HUES6 (cell line): Measurements from ENCODE around the gene DGCR2.
"Not testable (repeated sequence)": the region's sequence is repeated elsewhere in the genome, so short reads cannot be mapped to it uniquely, and the experiment has no call there.

Source experiments
- H3K27ac ChIP-seq: 2 replicates; pipeline ENCODE4 v1.7.0; 2013; ENCODE audit warnings: low read depth, mild to moderate bottlenecking, low read length, inconsistent platforms
- H3K27me3 ChIP-seq: 2 replicates; pipeline ENCODE4 v1.6.1; 2013; ENCODE audit warnings: low read length; ENCODE audit not compliant: control insufficient read depth, insufficient read depth
- H3K36me3 ChIP-seq: 2 replicates; pipeline ENCODE4 v1.6.1; 2013; ENCODE audit warnings: low read length; ENCODE audit not compliant: control insufficient read depth, insufficient read depth
- H3K4me1 ChIP-seq: 2 replicates; pipeline ENCODE4 v1.6.1; 2013; ENCODE audit warnings: low read length; ENCODE audit not compliant: control insufficient read depth, insufficient read depth
- H3K4me3 ChIP-seq: 2 replicates; pipeline ENCODE4 v1.5.1; 2013; ENCODE audit warnings: low read depth, low read length
- H3K9ac ChIP-seq: one replicate; pipeline ENCODE4 v1.6.1; 2013; ENCODE audit warnings: mild to moderate bottlenecking, low read length
- H3K9me3 ChIP-seq: 2 replicates; pipeline ENCODE4 v1.6.1; 2013; ENCODE audit warnings: low read depth, low read length; ENCODE audit not compliant: control insufficient read depth, insufficient read depth

Gene DGCR2

DNA sequence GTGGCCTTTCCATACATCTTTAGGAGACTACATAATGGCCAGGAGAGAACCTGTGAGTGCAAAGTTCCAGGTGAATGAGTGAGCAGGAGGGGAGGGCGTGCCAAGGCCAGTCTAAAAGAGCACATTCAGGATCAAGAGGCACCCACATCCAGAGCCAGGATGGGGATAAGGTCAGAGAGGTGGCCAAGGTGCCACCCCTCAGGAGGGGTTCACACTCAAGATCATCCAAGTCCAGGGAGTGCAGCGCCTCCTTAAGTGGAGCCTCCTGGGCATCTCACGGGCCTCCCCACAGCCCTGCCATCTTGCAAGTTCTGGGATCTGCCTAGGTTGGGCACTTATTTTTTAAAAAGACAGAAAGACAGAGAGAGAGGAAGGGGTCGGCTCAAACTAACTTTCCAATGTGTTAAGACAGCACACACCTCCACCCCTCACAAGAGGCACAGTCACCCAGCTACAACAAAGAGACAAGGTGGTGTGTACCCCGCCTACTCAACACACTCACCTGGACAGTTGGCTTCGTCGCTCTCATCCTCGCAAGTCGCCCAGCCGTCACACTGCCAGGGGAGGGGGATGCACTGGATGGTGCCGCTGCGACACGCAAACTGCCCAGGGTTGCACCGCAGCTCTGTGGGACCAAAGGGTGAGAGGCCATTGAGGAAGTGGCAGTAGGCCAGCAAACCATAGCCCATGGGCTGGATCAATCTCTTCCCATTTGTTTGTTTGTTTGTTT is 33.2 kb downstream of the DGCR2 start:
- H3K36me3 ChIP-seq: peaks cover 7% of the 10 kb centered on the region
- no peak overlapping the region for H3K27ac ChIP-seq
- H3K27me3 ChIP-seq: no peaks in the 10 kb centered on the region
- peaks cover 6% of the 10 kb centered on the region; the same call in 1 of the 2 replicates for H3K4me1 ChIP-seq
- H3K4me3 ChIP-seq: no peak overlapping the region
- no peak overlapping the region for H3K9ac ChIP-seq
- no peaks in the 10 kb centered on the region for H3K9me3 ChIP-seq

GRCh38 chr22:19086896-19087295 is 35.3 kb downstream of the DGCR2 start:
- Histone ChIP-seq H3K27ac (no peak overlapping the region), H3K9ac (no peak overlapping the region)

GRCh38 chr22:19086417-19086816 is 35.8 kb downstream of the DGCR2 start:
- Histone ChIP-seq H3K9ac (no peak overlapping the region), H3K27me3 (no peaks in the 10 kb centered on the region), H3K27ac (no peak overlapping the region), H3K4me3 (no peak overlapping the region), H3K9me3 (no peaks in the 10 kb centered on the region), H3K4me1 (peaks cover 6% of the 10 kb centered on the region; the same call in 1 of the 2 replicates), H3K36me3 (peaks cover 12% of the 10 kb centered on the region)

More at GRCh38 chr22:19086896-19087295, 35.3 kb downstream of the DGCR2 start:
- peaks cover 10% of the 10 kb centered on the region for H3K36me3 ChIP-seq
- no peaks in the 10 kb centered on the region for H3K9me3 ChIP-seq
- peaks cover 6% of the 10 kb centered on the region; the same call in 1 of the 2 replicates for H3K4me1 ChIP-seq
- H3K4me3 ChIP-seq: no peak overlapping the region
- H3K27me3 ChIP-seq: no peaks in the 10 kb centered on the region

DNA sequence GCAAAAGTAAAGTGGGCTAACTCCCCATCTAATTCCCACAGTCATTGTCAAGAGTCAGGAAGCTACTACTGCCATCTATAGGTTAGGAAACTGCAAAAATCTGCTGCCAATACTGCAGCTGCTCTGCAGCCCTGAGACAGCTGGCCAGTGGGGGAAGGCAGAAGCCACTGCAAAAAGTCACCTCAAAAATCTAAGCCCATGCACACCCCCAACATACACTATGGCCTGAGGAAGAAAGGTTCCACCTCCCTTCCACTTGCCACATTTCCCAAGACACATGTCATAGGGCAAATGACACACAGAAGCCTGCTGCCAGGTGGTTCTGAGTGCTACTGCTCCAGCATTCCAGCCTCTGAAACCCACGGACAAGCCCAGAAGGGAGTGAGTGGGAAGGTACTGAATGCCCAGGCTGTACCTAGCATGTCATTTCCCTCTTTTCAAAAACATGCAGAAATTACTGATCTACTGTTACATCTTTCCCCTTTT is 36.9 kb downstream of the DGCR2 start:
- no peak overlapping the region for H3K27ac ChIP-seq
- H3K4me1 ChIP-seq: peaks cover 6% of the 10 kb centered on the region; the same call in 1 of the 2 replicates
- peaks cover 15% of the 10 kb centered on the region for H3K36me3 ChIP-seq
- no peak overlapping the region for H3K9ac ChIP-seq
- H3K9me3 ChIP-seq: no peaks in the 10 kb centered on the region
- H3K27me3 ChIP-seq: no peaks in the 10 kb centered on the region
- H3K4me3 ChIP-seq: no peak overlapping the region

DNA sequence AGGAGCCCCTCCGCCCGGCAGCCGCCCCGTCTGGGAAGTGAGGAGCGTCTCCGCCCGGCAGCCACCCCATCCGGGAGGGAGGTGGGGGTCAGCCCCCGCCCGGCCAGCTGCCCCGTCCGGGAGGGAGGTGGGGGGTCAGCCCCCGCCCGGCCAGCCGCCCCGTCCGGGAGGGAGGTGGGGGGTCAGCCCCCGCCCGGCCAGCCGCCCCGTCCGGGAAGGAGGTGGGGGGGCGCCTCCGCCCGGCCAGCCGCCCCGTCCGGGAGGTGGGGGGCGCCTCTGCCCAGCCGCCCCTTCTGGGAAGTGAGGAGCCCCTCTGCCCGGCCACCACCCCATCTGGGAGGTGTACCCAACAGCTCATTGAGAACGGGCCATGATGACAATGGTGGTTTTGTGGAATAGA is 37.6 kb downstream of the DGCR2 start:
- H3K4me1 ChIP-seq, H3K9me3 ChIP-seq, H3K27ac ChIP-seq, H3K9ac ChIP-seq, H3K27me3 ChIP-seq, H3K4me3 ChIP-seq: not testable (repeated sequence)
- H3K36me3 ChIP-seq: peaks cover 20% of the 10 kb centered on the region

- not testable (repeated sequence) for H3K9ac ChIP-seq, H3K27me3 ChIP-seq, H3K4me3 ChIP-seq, H3K4me1 ChIP-seq, H3K27ac ChIP-seq, H3K9me3 ChIP-seq
- peaks cover 18% of the 10 kb centered on the region for H3K36me3 ChIP-seq
Measured at GRCh38 chr22:19084126-19084525, 38.1 kb downstream of the DGCR2 start.

GRCh38 chr22:19082793-19083192 is 39.4 kb downstream of the DGCR2 start:
- Histone ChIP-seq H3K27ac (no peak overlapping the region), H3K9me3 (no peaks in the 10 kb centered on the region), H3K4me1 (peaks cover 6% of the 10 kb centered on the region; the same call in 1 of the 2 replicates), H3K9ac (no peak overlapping the region), H3K27me3 (no peaks in the 10 kb centered on the region), H3K36me3 (peaks cover 14% of the 10 kb centered on the region), H3K4me3 (no peak overlapping the region)

- no peak overlapping the region for H3K9ac ChIP-seq
- H3K4me3 ChIP-seq: no peak overlapping the region
- no peaks in the 10 kb centered on the region for H3K27me3 ChIP-seq
- no peaks in the 10 kb centered on the region for H3K9me3 ChIP-seq
- H3K4me1 ChIP-seq: peaks cover 6% of the 10 kb centered on the region; the same call in 1 of the 2 replicates
- no peak overlapping the region for H3K27ac ChIP-seq
- peaks cover 14% of the 10 kb centered on the region for H3K36me3 ChIP-seq
Measured at GRCh38 chr22:19082101-19082500, 40.1 kb downstream of the DGCR2 start.

DNA sequence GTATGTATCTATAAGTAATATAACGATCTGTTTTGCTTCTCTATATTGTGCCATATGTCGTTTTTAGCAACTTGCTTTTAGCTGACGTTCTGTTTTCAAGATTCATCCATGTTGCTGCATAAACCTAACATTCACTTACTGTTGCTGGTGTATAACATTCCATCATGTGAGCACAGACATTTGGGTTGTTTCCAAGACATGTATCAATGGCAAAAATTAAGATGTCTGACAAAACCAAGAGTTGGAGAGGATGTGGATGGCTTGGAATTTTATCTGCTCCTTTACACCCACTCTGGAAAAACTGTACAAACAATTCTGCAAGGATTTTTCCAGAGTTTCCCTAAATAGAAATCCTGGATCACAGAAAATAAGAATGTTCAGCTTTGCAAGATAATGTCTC is 40.9 kb downstream of the DGCR2 start:
- Histone ChIP-seq H3K27me3 (no peaks in the 10 kb centered on the region), H3K9ac (no peak overlapping the region), H3K4me3 (no peak overlapping the region), H3K27ac (no peak overlapping the region), H3K9me3 (no peaks in the 10 kb centered on the region), H3K4me1 (peaks cover 6% of the 10 kb centered on the region; the same call in 1 of the 2 replicates), H3K36me3 (peaks cover 14% of the 10 kb centered on the region)

DNA sequence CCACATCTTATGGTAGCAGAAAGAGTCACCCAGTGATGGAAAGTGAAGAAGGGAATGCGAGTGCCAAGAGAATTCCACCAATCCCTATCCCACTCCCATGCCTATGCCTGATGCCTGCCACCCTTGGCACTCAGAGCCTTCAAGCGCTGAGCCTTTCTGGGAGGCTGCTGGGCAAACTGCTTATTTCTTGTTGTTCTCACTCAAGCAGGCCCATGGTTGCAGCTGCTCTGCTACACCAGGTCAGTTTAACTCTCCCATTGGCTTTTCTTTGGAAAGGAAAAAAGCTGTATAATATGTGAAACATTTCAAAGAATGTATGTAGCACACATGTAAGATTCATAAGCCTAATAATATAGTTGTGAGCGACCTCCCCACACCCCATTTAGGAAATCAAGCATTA is 41.4 kb downstream of the DGCR2 start:
- Histone ChIP-seq H3K4me1 (peaks cover 6% of the 10 kb centered on the region; the same call in 1 of the 2 replicates), H3K9me3 (no peaks in the 10 kb centered on the region), H3K4me3 (no peak overlapping the region), H3K36me3 (peaks cover 14% of the 10 kb centered on the region), H3K27me3 (no peaks in the 10 kb centered on the region), H3K9ac (no peak overlapping the region), H3K27ac (no peak overlapping the region)

DNA sequence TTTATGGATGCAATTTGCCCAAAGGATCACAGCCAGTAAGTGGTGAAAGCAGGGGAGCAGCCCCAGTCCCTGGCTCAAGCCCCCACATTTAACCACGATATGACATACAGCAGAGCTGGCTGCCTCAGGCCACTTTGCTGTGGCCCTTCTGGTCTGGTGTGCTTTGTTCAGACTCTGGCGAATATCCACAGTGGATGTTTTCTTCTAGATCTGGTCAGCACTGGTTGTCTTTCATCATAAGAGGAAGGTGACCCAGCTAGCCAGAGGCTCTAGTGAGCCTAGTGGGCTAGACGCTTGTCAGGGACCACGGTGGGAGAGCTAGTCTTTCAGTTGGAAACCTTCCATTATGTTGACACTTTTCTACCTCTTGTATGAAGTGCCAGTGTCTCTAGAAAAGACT is 42.5 kb downstream of the DGCR2 start:
- Histone ChIP-seq H3K27me3 (no peaks in the 10 kb centered on the region), H3K9ac (no peak overlapping the region), H3K27ac (no peak overlapping the region), H3K4me3 (no peak overlapping the region), H3K36me3 (peaks cover 14% of the 10 kb centered on the region), H3K4me1 (no peaks in the 10 kb centered on the region), H3K9me3 (no peaks in the 10 kb centered on the region)
